RKO (cell line): Measurements from ENCODE around the gene FYN.

ENCODE experiments used
- DNase-seq: peaks from one replicate; pipeline ENCODE4 v3.0.0-alpha.2; 2016; ENCODE audit warnings: low spot score

The FYN gene

GRCh38 chr6:111806561-111807497 lies 66.4 kb downstream of the FYN start:
- no peak for DNase-seq

- no peak for DNase-seq
Observed at GRCh38 chr6:111806165-111806547, 67.1 kb downstream of the FYN start.

GRCh38 chr6:111805511-111806164 lies 67.6 kb downstream of the FYN start:
- no peak for DNase-seq

- no peak for DNase-seq
Observed at GRCh38 chr6:111804627-111805235, 68.5 kb downstream of the FYN start.

GRCh38 chr6:111803804-111804203 lies 69.4 kb downstream of the FYN start:
- DNase-seq, result no peak

- DNase-seq, result no peak
Observed at GRCh38 chr6:111803371-111803770, 69.9 kb downstream of the FYN start.

- DNase-seq, result no peak
Observed at GRCh38 chr6:111802720-111803330, 70.4 kb downstream of the FYN start.

- DNase-seq, result no peak
Observed at GRCh38 chr6:111802015-111802414, 71.2 kb downstream of the FYN start.

- DNase-seq, result no peak
Observed at GRCh38 chr6:111800821-111801220, 72.4 kb downstream of the FYN start.

GRCh38 chr6:111800259-111800765 lies 72.9 kb downstream of the FYN start:
- DNase-seq, result no peak

GRCh38 chr6:111799576-111800258 lies 73.5 kb downstream of the FYN start:
- DNase-seq, result no peak

- no peak for DNase-seq
Observed at GRCh38 chr6:111798281-111798725, 74.9 kb downstream of the FYN start.

- DNase-seq, result no peak
Observed at GRCh38 chr6:111796310-111796918, 76.8 kb downstream of the FYN start.

GRCh38 chr6:111795558-111795957 lies 77.7 kb downstream of the FYN start:
- no peak for DNase-seq

GRCh38 chr6:111794727-111795452 lies 78.4 kb downstream of the FYN start:
- no peak for DNase-seq

GRCh38 chr6:111794300-111794699 lies 79.0 kb downstream of the FYN start:
- DNase-seq, result no peak

GRCh38 chr6:111793711-111794111 lies 79.5 kb downstream of the FYN start:
- DNase-seq, result no peak

- no peak for DNase-seq
Observed at GRCh38 chr6:111792914-111793700, 80.1 kb downstream of the FYN start.

- no peak for DNase-seq
Observed at GRCh38 chr6:111792241-111792640, 81.0 kb downstream of the FYN start.

GRCh38 chr6:111791415-111791814 lies 81.8 kb downstream of the FYN start:
- no peak for DNase-seq
